EH (cell line): ENCODE measurements around the gene PDZD7.

Source experiments
- DNase-seq: peaks from one replicate; pipeline ENCODE4 v3.0.0-alpha.2; 2015; ENCODE audit warnings: low read depth

Gene PDZD7

DNA sequence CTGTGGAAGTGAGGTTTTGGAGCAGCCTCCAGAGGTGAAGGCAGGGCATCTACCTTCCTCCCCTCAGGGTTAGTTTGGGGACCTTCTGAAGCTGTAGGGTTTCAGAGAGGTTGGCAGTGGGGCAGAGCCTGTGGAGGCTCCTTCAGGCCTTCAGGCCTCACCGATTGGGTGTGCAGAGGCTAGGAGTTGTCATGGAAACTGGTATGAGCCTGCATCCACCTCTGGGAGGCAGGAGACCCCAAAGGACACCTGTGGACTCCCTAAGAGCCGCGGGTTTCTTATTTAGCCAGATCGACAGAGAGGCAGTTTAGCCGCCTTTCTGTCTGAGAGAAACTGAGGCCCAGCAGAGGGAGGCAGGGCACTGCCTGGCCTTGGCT is 29.3 kb downstream of the PDZD7 start:
- no peak for DNase-seq

DNA sequence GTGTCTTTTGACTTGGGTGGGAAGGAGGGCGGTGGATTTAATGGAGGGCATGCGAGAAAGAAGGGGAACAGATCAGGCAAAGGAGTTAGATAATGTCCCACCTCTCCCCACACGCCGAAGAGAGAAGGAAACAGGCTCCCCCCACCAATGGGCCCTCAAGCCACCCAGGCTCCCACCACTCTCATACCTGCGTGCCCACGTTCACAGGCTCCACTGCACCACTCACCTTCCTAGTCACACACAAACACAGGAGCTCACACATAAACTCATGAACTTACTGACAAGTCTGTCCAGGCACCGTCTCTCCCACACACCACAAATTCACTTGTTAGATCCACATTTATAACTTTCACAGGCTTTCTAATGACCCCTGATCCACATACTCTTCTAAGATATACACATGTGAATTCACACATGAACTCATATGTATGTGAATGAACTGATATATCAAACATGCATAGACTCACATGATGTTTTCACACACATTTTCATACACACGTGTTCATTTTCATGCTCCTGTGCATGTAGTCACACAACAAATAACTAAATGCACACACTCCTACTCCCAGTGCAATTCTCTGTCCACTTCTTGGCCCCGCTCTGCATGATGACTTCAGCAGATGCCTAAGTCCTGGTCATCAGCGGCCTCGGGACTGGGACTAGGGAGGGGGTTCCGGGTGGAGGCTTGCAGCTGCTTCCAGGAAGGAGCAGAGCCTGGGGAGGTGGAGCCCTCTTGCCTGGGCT is 29.8 kb downstream of the PDZD7 start:
- peak; percentile 93 for DNase-seq

DNA sequence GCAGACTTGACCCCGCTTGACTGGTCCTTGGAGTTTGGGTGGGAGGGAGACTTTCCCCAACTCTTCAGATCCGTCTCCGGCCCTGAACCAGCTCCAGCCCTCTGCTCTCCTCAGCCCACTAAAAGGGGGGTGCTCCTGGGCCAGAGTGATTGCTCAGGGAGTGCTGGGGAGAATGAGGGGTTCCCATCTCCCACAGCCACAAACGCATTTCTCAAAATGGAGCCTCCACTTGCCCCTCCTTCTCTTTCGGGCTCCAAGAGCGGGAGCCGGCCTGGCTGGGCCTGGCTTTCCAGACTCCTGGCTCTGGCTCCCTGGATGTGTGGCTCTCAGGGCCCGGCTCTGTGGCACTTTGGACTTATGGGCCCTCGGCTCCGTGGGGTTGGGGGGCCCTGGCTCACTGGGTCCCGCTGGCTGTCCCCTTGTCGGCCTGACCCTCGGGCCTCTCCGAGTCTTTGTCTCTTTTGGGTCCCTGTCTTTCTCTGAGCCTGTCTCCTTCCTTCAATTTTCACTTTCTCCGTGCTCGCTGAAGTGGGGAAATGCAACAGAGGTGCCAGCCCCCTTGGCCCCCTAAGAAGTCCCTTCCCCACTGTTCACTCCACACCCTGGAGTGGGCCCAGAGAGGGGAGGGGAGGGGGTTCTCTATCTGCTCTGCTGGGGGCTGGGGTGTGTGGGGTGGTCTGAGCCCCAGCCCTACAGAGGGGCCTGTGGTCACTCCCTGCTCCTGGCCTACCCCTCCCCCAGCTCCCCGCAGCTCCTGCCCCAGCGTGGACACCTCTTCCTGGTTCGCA is 30.6 kb downstream of the PDZD7 start:
- peak; percentile 41 for DNase-seq

DNA sequence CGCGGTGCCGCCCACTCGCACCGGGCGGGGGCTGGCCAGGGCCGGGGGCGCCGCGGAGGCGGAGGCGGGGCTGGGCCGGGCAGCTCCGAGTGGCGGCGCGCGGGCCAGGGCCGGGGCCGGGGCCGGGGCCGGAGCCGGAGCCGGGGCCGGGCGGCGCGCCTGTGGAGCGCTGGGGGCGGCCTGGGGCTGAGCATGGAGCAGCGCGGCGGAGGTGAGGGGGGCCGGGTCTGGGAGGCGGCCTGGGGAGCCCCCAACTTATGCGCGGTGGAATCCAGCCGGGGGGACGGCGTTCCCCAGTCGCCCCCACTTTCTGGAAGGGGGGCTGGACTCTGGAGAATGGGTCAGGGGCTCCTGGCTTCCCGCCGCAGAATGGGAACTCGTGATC is 31.2 kb downstream of the PDZD7 start, which contains the start of gene LZTS2:
LZTS2 (plus strand) TSS at position 67 of the 385 bp plus-strand sequence. CDS start 2,731 bp downstream, outside the sequence.
- no peak for DNase-seq

DNA sequence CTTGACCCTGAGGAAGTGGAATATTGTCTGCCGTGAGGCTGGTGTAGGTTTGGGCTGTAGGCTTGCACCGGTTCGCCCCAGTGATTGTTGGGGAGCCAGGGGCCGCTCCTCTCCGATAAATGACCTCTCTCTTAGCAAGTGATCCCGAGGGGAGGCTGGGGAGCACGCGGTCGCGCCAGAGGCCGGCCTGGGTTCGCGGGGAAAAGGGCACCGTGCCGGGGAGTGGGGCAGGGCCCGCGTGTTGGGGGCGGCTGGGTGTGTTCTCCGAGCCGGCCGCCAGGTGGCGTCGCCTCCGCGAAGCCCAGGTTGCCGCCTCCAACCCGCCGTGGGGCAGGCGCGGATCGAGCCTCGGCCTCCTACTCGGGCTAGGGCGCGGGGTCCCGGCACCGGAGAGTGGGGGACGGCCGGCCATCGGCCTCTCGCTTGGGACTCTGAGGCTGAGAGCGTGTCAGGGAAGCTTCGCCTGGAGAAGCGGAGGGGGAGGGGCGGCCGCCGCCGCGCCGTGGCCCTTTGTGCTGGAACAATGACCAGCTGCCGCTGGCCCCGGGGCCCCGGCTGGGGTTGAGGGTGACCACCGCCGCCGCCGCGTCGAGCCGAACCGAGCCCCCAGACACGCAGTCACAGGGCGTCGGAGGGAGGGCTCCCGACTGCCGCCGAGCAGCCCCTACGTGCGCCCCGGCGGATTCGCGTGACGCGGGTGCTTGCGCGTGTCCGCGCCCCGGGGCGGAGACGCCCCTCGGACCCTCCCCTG is 31.8 kb downstream of the PDZD7 start:
- DNase-seq = peak; percentile 77

DNA sequence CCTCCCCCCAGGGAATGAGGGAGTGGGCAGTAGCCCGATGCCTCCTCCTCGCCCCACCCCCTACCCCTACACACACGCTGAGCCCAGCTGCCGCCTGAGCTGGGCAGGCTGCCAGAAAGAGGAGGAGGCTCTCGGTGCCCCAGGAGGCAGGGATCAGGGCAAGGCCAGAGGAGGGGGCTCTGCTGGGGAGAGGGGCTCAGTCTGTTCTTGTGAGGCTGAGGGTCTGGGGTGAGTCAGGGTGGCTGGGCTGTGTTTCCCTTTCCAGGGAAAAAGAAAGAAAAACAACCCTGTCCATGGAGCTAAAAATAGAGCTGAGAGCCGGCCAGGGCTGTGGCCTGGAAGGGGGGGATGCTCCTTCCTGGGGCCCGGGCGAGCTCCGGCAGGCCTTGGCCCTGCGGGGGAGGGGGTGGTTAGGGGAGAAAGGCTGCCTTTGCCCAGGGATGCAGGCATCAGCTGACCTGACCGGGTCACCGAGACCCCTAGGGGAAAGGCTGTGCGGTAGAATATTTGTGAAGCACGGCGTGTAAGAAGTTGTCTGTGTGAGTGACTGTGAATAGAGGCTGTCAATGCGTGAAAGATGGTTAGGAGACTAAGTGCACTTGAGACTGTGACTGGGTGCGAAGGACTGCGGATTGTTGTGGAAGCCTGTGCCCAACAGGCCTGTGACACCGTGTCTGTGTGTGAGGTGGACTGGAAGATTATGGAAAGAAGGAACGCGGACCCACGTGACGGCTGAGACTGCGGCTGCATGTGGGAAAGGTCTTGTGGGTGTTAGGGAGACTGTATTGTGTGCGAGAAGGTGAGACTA is 32.5 kb downstream of the PDZD7 start:
- peak; percentile 91 for DNase-seq

DNA sequence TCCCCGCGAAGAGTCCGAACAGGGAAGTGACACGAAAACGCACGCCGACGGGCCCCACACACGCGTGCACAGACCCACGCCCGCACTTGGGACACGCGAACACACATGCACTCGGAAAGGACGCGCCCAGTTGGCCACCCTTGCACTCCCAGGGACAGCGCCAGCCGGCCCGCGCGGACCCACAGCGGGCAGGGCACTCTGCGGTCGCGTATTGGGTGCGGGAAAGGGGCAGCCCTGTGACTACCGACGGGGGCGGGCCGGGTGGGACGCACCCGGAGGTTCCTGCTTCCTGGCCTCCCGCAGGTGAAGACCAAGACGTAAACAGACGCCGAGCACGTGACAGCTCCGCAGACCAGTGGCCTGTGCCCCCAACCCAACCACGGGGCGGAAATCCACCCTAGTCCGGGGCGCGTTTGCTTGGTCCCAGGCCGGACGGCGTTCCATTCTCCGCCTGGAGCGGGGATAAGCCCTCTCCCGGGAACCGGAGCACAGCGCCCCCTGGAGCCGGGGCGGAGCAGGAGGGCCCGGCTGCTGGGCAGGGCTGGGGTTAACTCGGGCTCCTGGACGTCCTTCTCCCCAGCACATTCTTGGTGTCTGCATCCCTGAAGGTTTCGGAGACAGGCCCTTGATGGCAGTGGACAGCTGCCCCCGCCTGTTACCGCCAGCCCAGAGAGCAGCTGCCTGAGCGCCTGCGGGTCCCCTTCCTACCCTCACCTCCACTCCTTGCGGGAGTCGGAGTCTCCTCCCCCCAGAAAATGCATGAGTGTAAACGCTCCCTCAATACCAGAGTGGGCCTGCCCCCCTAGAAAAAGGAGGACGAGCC is 33.4 kb downstream of the PDZD7 start:
- DNase-seq = peak; percentile 84

DNA sequence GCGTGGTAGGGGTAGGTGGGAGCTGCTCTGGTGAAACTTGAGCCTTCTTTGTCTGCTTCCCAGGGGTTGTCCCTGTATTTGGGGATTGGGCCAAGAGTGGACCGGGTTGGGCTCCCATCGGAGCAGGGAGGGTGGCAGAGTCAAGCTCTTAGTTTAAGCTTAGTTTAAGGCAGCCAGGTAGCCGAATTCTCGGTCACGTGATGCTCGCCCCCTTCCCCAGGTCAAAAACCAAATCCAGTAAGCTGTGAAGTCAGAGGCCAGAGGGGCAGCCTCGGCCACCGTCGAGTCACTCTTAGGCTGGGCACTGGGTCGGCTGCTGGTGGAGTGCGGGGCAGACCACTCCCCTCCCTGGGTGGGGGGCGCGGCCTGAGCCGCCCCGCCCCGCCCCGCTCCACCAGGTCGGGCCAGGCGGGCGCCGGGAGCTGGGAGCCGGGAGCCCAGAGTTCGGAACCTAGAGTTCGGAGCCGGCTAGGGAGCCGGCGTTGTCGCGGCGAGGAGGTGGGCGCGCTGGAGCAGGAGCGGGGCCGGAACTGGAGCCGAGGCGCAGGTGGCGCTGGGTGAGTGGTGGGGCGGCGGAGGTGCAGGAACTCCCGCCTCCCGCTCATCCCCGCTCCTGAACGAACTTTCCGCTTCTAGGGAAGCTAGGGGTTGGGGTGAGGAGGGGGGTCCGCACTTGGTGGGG is 34.1 kb downstream of the PDZD7 start:
- peak; percentile 23 for DNase-seq

DNA sequence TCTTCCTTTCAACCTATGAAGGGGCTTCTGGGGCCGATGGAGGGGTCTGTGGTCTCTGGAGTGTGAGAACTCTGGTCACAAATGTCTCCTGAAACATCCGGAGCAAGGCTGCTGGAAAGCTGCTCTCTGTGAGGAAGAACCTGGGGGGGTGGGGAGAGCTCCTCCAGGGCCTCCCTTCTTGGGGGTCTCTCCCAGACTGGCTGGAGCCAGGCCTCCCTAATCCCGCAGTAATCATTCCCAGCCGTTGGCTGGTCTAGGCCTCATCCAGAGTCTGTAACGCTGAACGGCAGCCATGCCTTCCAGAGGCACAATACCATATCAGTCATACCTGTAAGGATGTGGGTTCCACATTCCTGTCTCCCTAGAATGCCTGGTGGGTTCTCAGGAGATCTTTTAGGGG is 35.7 kb downstream of the PDZD7 start:
- DNase-seq = no peak

DNA sequence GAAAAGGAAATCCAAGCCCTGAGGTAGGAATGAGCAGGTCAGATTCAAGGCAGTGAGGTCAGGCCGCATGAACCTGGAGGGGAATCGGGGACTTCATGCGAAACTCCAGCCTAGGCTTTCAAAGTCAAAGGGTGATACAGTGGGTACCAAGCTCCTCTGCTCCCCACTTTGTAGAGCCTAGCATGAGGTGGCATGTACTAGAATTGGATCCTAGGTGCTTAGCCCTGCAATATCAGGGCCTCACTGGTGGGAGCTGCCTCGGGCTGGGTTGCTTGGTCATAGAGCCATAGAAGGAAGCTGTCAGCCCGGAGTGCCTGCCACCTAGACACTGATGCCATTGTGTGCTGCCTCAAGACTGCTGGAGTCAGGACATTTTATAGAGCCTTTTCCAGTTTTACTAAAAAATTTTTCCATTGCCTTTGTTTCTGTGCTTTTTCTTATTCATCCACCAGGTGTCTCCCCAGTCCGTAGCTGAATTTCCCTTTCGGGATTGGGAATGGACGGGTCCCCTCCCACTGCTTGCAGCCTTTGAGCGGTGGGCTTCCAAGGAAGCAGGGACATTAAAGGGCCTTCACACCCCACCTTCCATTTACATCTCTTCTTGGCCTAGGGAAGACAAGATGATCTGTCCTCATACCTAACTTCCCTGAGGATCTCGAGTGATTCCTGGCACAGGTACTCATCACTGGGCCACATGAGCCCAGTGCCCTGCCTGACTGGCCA is 36.8 kb downstream of the PDZD7 start:
- DNase-seq = peak; percentile 61

DNA sequence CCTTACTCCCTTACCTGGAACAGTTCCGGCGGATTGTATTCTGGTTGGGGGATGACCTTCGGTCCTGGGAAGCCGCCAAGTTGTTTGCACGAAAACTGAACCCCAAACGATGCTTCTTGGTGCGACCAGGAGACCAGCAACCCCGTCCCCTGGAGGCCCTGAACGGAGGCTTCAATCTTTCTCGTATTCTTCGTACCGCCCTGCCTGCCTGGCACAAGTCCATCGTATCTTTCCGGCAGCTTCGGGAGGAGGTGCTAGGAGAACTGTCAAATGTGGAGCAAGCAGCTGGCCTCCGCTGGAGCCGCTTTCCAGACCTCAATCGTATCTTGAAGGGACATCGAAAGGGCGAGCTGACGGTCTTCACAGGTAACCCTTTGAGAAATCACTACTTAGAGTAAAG is 41.8 kb downstream of the PDZD7 start:
- no peak for DNase-seq

DNA sequence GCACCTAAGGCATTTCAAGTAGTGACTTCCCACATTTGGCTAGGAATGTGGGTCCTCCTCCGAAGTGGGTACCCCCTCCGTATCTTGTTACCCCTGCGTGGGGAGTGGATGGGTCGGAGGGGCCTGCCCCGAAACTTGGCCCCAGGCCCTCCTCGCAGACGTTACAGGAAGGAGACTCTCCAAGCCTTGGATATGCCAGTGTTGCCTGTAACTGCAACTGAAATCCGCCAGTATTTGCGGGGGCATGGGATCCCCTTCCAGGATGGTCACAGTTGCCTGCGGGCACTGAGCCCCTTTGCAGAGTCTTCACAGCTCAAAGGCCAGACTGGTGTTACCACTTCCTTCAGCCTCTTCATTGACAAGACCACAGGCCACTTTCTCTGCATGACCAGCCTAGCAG is 42.8 kb downstream of the PDZD7 start:
- DNase-seq = no peak

DNA sequence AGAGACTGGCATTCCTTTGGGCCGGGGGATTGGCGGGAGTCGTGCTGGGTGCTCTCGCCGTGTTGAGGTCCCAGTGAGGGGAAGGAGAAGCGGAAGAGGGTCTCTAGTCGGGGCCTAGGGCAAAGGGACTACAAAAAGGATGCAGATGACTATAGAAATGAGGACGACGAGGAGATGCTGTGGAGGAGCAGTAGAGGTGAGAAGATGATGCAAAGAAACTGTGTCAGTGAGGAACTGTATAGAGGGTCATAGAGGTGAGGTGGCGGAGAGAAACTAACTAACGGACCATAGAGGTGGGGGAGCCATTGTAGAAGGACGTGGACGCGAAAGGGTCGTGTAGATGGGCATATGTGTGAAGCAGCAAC is 43.3 kb downstream of the PDZD7 start:
- no peak for DNase-seq

DNA sequence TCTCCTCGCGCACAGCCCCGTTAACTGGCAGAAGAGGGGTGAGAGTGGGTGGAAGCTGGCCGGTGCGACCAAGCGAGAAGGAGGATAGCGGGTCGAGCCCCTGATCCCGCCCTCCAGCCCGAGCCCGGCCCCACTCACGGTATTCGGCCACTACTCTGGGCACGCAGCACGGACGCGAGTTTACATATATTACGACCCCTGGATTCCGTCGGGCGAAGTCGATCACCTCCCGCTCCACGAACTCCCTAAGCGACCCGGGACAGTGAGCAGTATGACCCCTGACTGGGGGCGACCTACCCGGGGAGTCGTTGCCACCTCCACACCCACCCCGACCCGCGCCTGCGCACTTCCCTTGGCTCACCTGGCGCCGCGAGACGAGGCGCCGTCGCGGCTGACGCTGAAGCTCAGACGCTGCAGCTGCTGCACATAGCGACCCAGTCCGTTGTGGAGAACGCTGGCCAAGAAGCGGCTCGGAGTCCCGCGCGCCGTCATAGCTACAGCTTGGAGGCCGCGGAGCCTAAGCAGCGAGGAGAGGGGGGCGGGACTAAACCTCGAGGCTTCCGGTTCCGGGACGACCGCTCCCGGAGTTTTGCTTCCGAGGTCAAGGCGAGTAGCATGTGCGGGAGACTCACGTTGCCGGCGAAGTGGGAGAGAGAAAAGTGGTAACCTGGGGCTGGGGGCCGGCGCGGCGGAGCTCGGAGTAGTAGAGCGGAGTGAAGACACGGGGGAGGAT is 43.8 kb downstream of the PDZD7 start, which contains the start of the genes MRPL43 and TWNK:
MRPL43 (minus strand) TSS at position 546 of the 733 bp plus-strand sequence; CDS start at position 492, 54 bp downstream.
TWNK (plus strand) TSS at position 592 of the 733 bp plus-strand sequence. CDS start 668 bp downstream, outside the sequence.
- peak; percentile 78 for DNase-seq

DNA sequence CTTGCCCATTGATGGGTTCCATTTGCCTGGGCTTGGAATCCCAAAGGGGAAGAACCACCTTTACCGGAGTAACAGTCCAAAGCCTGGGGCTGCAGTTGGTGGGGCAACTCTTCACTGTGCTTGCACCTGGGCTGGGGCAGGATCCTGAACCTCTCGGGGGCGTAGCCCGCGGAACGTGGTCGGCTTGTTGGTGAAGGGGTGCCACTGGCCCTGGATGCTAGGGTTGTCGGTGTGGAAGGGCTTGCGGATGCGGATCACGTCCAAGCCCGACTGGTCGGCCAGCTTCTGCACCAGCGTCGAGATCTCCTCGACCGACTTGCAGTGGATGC is 44.3 kb downstream of the PDZD7 start:
- DNase-seq = no peak

DNA sequence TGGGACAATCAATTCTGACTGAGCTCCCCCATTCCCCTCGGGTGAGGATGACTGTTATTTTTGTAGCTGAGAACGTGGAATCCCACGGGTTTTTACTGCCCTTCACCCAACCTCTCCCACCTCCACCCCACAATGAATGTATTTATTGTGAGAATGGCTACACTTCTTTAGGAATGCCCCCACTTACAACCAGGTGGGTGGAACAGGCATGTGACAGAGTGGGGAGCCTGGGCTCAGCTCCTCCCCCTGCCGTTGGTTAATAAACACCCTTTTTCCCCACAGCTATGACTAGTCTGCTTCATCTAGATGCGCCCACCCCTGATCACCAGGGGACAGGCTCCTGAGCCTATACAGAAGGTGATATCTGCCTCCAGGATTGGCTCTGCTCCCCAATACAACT is 45.6 kb downstream of the PDZD7 start:
- no peak for DNase-seq

DNA sequence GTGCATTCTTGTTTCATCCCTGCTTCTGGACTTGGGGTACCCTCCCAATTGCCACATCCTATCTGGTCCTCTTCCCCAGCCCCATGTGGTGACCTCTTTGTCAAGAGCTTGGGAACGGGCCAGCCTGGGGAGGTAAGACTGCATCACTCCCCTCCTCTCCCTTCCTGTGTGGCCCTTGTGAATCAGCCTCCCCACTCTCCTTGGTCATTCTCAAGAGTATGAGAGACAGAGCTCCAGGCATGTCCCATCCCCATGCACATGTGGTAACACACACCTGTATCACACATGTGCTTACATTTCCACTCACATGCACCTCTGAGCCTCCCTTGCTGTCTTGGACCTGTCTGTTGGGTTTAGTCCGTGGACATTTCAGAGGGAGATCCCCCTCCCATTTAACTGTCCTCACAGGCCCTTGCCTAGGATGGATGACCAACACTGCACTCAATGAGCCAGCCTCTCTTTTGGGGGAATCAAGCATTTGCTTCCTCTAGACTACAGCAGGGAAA is 46.2 kb downstream of the PDZD7 start:
- no peak for DNase-seq

DNA sequence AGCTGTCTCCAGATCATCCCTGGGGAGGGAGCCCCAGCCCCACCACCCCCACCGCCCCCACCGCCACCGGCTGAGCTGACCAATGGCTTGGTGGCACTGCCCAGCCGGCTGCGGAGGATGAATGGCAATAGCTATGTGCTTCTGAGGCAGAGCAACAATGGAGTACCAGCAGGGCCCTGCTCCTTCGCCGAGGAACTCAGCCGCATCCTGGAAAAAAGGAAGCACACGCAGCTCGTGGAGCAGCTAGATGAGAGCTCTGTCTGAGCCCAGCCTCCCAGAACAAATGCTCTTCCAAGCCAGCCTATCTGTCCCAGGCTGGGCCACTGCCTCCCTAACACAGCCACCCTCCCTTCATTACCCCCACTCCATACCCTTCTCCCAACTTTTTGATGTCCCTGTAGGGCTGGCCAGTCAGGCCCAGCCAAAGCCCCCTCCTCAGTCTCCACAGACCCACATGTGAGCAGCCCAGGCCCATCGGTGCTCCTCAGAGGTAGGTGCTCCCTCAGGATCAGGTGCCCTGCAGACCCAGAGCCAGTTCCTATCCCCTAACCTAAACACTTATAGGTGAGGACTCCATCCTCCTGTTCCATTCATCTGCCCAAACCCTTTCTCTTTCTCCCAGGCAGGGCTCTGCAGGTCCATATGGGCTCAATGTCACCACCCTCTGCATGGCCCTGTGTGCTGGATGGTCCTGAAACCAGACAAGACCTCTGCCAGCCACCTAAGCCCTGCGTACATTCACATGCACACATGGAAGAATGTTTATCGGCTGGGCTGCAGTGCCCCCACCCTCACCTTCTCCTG is 46.9 kb downstream of the PDZD7 start:
- no peak for DNase-seq
